HFFc6 (cell line): ENCODE results near the gene SLC10A3. TPM values are rescaled to one million over a fixed set of nuclear protein-coding genes. Genes with fewer than 3 reads are reported as not detected.

Experiments used
- DNase-seq: peaks from one replicate; pipeline ENCODE4 v3.0.0-alpha.2; 2018
- H3K27ac Mint-ChIP-seq: 2 replicates; pipeline ENCODE4 v1.8.0; 2020; ENCODE audit warnings: mild to moderate bottlenecking, mixed read lengths
- H3K27me3 Mint-ChIP-seq: 2 replicates; pipeline ENCODE4 v1.8.0; 2021; ENCODE audit warnings: mild to moderate bottlenecking, moderate library complexity, mixed read lengths; ENCODE audit not compliant: insufficient read depth
- H3K36me3 Mint-ChIP-seq: 2 replicates; pipeline ENCODE4 v1.8.0; 2021; ENCODE audit warnings: low read depth, mixed read lengths
- H3K4me1 Mint-ChIP-seq: 2 replicates; pipeline ENCODE4 v1.8.0; 2020; ENCODE audit warnings: low read depth, mixed read lengths
- H3K4me3 Mint-ChIP-seq: 2 replicates; pipeline ENCODE4 v1.8.0; 2020; ENCODE audit warnings: mild to moderate bottlenecking, moderate library complexity, mixed read lengths
- H3K9me3 Mint-ChIP-seq: 2 replicates; pipeline ENCODE4 v1.8.0; 2020; ENCODE audit warnings: mild to moderate bottlenecking, mixed read lengths
- total RNA-seq, 6 experiments: library from RNA; stranded (reverse); fragmentation: NEBNext Ultra II Directional; extraction: Animal tissue kit (Norgen Biotek cat#: 25700); gene quantifications; 2 replicates in 1 of 6; 3 replicates in 5 of 6; pipeline ENCODE4 v1.2.3, GENCODE V29; 2021
- TF ChIP-seq, protein P1 (sequence below): fragments of 200-600 bp; sonication (generic); IDR thresholded peaks from 2 replicates; pipeline ENCODE4 v1.5.0; 2021; ENCODE audit warnings: antibody characterized with exemption, mild to moderate bottlenecking

The SLC10A3 gene
- total RNA-seq, 6 experiments from 2014 or later: 34.6 to 46.5 (median 37.7) TPM

GRCh38 chrX:154472685-154473632, 17.5 kb downstream of the SLC10A3 start:
- Mint-ChIP-seq H3K9me3 (no peaks in the 10 kb centered on the region), H3K4me1 (no peaks in the 10 kb centered on the region), H3K36me3 (peaks cover 6% of the 10 kb centered on the region; the same call in 1 of the 2 replicates), H3K4me3 (no peak overlapping the region), H3K27me3 (peaks cover 2% of the 10 kb centered on the region), H3K27ac (peak overlapping the region; percentile 33; the same call in 1 of the 2 replicates)
- no peak for DNase-seq
- TF ChIP-seq, protein P1, sequence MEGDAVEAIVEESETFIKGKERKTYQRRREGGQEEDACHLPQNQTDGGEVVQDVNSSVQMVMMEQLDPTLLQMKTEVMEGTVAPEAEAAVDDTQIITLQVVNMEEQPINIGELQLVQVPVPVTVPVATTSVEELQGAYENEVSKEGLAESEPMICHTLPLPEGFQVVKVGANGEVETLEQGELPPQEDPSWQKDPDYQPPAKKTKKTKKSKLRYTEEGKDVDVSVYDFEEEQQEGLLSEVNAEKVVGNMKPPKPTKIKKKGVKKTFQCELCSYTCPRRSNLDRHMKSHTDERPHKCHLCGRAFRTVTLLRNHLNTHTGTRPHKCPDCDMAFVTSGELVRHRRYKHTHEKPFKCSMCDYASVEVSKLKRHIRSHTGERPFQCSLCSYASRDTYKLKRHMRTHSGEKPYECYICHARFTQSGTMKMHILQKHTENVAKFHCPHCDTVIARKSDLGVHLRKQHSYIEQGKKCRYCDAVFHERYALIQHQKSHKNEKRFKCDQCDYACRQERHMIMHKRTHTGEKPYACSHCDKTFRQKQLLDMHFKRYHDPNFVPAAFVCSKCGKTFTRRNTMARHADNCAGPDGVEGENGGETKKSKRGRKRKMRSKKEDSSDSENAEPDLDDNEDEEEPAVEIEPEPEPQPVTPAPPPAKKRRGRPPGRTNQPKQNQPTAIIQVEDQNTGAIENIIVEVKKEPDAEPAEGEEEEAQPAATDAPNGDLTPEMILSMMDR: no peak

DNA sequence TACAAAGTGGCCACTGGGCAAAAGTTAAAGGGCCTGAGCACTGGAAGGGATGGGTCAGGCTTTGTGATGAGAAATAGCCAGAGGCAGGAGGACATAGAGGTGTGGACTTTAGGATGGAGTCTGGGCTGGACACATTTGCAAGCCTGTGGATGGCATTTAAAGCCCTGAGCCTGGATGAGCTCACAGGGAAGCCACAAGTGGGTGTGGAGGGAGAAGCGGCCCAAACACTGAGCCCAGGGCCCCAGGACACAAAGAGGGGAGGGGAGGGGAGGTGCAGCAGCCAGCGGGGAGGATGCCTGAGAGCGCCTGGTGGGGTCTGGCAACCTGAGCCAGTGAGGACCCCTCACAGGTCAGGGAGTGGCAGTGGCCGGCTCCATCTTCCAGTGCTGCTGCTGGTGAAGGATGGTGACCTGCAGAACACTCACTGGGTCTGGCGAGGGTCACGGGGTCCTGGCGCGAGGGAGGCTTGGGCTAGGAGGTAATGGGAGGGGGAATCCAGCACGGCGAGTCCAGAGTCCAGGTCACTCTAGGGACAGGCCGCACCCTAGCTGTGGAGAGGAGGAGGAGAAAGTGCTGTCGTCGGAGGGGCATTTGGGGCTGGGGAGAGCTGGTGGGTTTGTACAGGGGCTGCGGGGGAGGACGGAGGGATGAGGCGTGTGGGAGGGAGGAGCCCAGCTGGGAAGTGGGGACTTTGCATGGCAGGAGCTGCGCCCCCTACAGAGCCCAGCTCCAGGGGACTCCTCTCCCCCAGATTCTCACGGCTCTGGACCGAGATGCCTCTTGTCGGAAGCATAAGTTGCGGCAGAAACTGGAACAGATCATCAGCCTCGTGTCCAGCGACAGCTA, 18.4 kb downstream of the SLC10A3 start:
- no peak overlapping the region for H3K27ac Mint-ChIP-seq
- peaks cover 2% of the 10 kb centered on the region for H3K27me3 Mint-ChIP-seq
- H3K36me3 Mint-ChIP-seq: peaks cover 6% of the 10 kb centered on the region; the same call in 1 of the 2 replicates
- TF ChIP-seq, protein P1: no peak
- H3K4me1 Mint-ChIP-seq: no peaks in the 10 kb centered on the region
- no peak for DNase-seq
- no peaks in the 10 kb centered on the region for H3K9me3 Mint-ChIP-seq
- no peak overlapping the region for H3K4me3 Mint-ChIP-seq

GRCh38 chrX:154470914-154471568, 19.4 kb downstream of the SLC10A3 start:
- Mint-ChIP-seq H3K27ac (no peak overlapping the region), H3K9me3 (no peaks in the 10 kb centered on the region), H3K27me3 (peaks cover 2% of the 10 kb centered on the region; the same call in 1 of the 2 replicates), H3K4me1 (no peaks in the 10 kb centered on the region), H3K36me3 (peaks cover 6% of the 10 kb centered on the region; the same call in 1 of the 2 replicates), H3K4me3 (no peak overlapping the region)
- TF ChIP-seq, protein P1: no peak
- DNase-seq: no peak

GRCh38 chrX:154470434-154470833, 20.0 kb downstream of the SLC10A3 start:
- no peaks in the 10 kb centered on the region for H3K9me3 Mint-ChIP-seq
- no peaks in the 10 kb centered on the region for H3K4me1 Mint-ChIP-seq
- no peak overlapping the region for H3K27ac Mint-ChIP-seq
- H3K4me3 Mint-ChIP-seq: no peak overlapping the region
- peaks cover 6% of the 10 kb centered on the region; the same call in 1 of the 2 replicates for H3K36me3 Mint-ChIP-seq
- peaks cover under 1% of the 10 kb centered on the region; the same call in 1 of the 2 replicates for H3K27me3 Mint-ChIP-seq
- TF ChIP-seq, protein P1: no peak
- DNase-seq: no peak

- Mint-ChIP-seq H3K4me1 (no peaks in the 10 kb centered on the region), H3K36me3 (peaks cover 6% of the 10 kb centered on the region; the same call in 1 of the 2 replicates), H3K27ac (no peak overlapping the region), H3K9me3 (no peaks in the 10 kb centered on the region), H3K27me3 (no peaks in the 10 kb centered on the region), H3K4me3 (no peak overlapping the region)
- DNase-seq: no peak
- TF ChIP-seq, protein P1: no peak
Observed at GRCh38 chrX:154469880-154470279, 20.5 kb downstream of the SLC10A3 start.
